SK-N-MC (cell line): Measurements from ENCODE around the gene EEF1AKMT3.

Experiments used
- EZH2 ChIP-seq: fragments of 200-600 bp; sonication (generic); IDR thresholded peaks from one replicate; pipeline ENCODE4 v1.6.1; 2017; ENCODE audit warnings: antibody characterized with exemption
- FOXP2 ChIP-seq: optimal IDR thresholded peaks from 2 replicates; pipeline ENCODE3; 2011; ENCODE audit warnings: mild to moderate bottlenecking, moderate library complexity; ENCODE audit not compliant: insufficient read depth; ENCODE audit errors: extremely low read length, control extremely low read depth
- POLR2AphosphoS5 ChIP-seq: IDR thresholded peaks from 2 replicates; pipeline ENCODE4 v1.6.1; 2012; ENCODE audit warnings: mild to moderate bottlenecking, low read depth, low read length, borderline replicate concordance

DNA sequence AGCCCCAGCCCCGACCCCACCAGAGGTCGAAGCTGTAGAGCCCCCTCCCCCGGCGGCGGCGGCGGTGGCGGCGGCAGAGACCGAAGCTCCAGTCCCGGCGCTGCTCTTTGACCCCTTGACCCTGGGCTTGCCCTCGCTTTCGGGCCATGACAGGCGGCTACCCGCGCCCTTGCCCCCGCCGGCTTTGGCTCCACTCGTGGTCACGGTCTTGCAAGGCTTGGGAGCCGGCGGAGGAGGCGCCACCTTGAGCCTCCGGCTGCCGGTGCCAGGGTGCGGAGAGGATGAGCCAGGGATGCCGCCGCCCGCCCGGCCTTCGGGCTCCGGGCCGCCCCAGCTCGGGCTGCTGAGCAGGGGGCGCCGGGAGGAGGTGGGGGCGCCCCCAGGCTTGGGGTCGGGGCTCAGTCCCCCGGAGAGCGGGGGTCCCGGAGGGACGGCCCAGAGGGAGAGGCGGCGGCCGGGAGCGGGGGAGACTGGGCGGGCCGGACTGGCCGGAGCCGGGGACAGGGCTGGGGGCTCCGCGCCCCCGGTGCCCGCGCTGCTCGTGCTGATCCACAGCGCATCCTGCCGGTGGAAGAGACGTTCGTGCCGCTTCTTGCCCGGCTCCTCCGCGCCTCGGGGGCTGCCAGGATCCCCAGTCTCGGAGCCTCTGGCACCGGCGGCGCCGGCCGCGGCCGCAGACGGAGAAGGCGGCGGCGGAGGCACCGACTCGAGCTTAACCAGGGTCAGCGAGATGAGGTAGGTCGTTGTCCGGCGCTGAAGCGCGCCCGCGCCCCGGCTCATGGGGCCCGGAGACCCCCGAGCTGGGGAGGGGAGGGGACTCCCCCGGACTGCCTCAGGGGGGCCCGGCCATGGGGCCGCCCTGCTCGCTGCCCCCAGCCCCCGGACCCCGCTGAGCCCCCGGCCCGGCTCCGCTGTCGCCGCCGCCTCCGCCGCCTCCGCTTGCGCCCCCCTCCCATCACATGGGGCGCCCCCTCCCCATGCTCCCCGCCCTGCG, 34.6 kb upstream of the EEF1AKMT3 start:
- TF ChIP-seq POLR2AphosphoS5 (no peak), EZH2 (no peak), FOXP2 (no peak)
